MM.1S (cell line): ENCODE results near the gene THRB.

Experiments
- DNase-seq: peaks from one replicate; pipeline ENCODE4 v3.0.0-alpha.2; 2015
- H2AFZ ChIP-seq: fragments of 300-600 bp; sonication (generic); 2 replicates; pipeline ENCODE4 v1.6.0; 2016; ENCODE audit warnings: antibody characterized with exemption, low read length
- H3F3A ChIP-seq: fragments of 300-600 bp; sonication (generic); 2 replicates; pipeline ENCODE4 v1.6.1; 2016; ENCODE audit warnings: mild to moderate bottlenecking, antibody characterized with exemption, low read length, moderate library complexity, mixed read lengths; ENCODE audit not compliant: insufficient read depth
- H3K27ac ChIP-seq: fragments of 300-600 bp; sonication (generic); 2 replicates; pipeline ENCODE4 v1.5.1; 2016; ENCODE audit warnings: mild to moderate bottlenecking, low read length
- H3K27me3 ChIP-seq: fragments of 300-600 bp; sonication (generic); replicated peaks from 2 replicates; pipeline ENCODE4 v1.6.0; 2016; ENCODE audit warnings: low read length; ENCODE audit not compliant: insufficient read depth
- H3K36me3 ChIP-seq: fragments of 300-600 bp; sonication (generic); replicated peaks from 2 replicates; pipeline ENCODE4 v1.6.1; 2016; ENCODE audit warnings: mild to moderate bottlenecking, low read length, mixed read lengths; ENCODE audit not compliant: insufficient read depth
- H3K4me1 ChIP-seq: fragments of 300-600 bp; sonication (generic); 2 replicates; pipeline ENCODE4 v1.6.1; 2016; ENCODE audit warnings: low read length, mixed read lengths
- H3K4me2 ChIP-seq: fragments of 300-600 bp; sonication (generic); 2 replicates; pipeline ENCODE4 v1.6.0; 2016; ENCODE audit warnings: low read depth, low read length
- H3K4me3 ChIP-seq: fragments of 300-600 bp; sonication (generic); 2 replicates; pipeline ENCODE4 v1.5.1; 2016; ENCODE audit warnings: low read length, mixed read lengths
- H3K79me2 ChIP-seq: fragments of 300-600 bp; sonication (generic); 2 replicates; pipeline ENCODE4 v1.6.1; 2016; ENCODE audit warnings: mixed run types, low read length, mixed read lengths
- H3K9ac ChIP-seq: fragments of 300-600 bp; sonication (generic); 2 replicates; pipeline ENCODE4 v1.6.1; 2016; ENCODE audit warnings: low read length, mixed read lengths
- H3K9me2 ChIP-seq: fragments of 300-600 bp; sonication (generic); replicated peaks from 2 replicates; pipeline ENCODE4 v1.6.1; 2016; ENCODE audit warnings: mild to moderate bottlenecking, low read length, mixed read lengths; ENCODE audit not compliant: insufficient read depth
- H3K9me3 ChIP-seq: fragments of 300-600 bp; sonication (generic); replicated peaks from 2 replicates; pipeline ENCODE4 v1.6.1; 2016; ENCODE audit warnings: mild to moderate bottlenecking, low read length, mixed read lengths; ENCODE audit not compliant: insufficient read depth
- H4K20me1 ChIP-seq: fragments of 300-600 bp; sonication (generic); 2 replicates; pipeline ENCODE4 v1.6.1; 2016; ENCODE audit warnings: mild to moderate bottlenecking, low read length, moderate library complexity, mixed read lengths; ENCODE audit not compliant: insufficient read depth
- CTCF ChIP-seq: fragments of 300-600 bp; sonication (generic); IDR thresholded peaks from 2 replicates; pipeline ENCODE4 v1.5.1; 2016; ENCODE audit warnings: antibody characterized with exemption, low read length, mixed read lengths
- EZH2 ChIP-seq: fragments of 300-600 bp; sonication (generic); optimal IDR thresholded peaks from 2 replicates; pipeline ENCODE3; 2017; ENCODE audit warnings: low read depth, mild to moderate bottlenecking, antibody characterized with exemption, low read length, mixed read lengths
- EZH2phosphoT487 ChIP-seq: fragments of 300-600 bp; sonication (generic); IDR thresholded peaks from 2 replicates; pipeline ENCODE4 v1.6.1; 2018; ENCODE audit warnings: antibody characterized with exemption, low read length

The THRB gene

GRCh38 chr3:24316887-24317383 is 177.7 kb downstream of the THRB start:
- Histone ChIP-seq H4K20me1 (no peaks in the 10 kb centered on the region), H3K4me1 (no peaks in the 10 kb centered on the region), H3K9ac (no peak overlapping the region), H3K36me3 (no peaks in the 10 kb centered on the region), H3K27me3 (no peaks in the 10 kb centered on the region), H3K27ac (no peak overlapping the region), H3K9me2 (no peaks in the 10 kb centered on the region), H2AFZ (no peak overlapping the region), H3F3A (no peaks in the 10 kb centered on the region), H3K9me3 (no peaks in the 10 kb centered on the region), H3K79me2 (no peaks in the 10 kb centered on the region), H3K4me2 (no peak overlapping the region), H3K4me3 (no peak overlapping the region)
- TF ChIP-seq EZH2phosphoT487: no peak
- DNase-seq: no peak

GRCh38 chr3:24315971-24316370 is 178.7 kb downstream of the THRB start:
- H3K79me2 ChIP-seq: no peaks in the 10 kb centered on the region

GRCh38 chr3:24315356-24315755 is 179.3 kb downstream of the THRB start:
- H3F3A ChIP-seq: no peaks in the 10 kb centered on the region
- H3K9me3 ChIP-seq: no peaks in the 10 kb centered on the region
- no peak overlapping the region for H3K4me2 ChIP-seq
- H3K9ac ChIP-seq: no peak overlapping the region
- H3K27ac ChIP-seq: no peak overlapping the region
- H3K36me3 ChIP-seq: no peaks in the 10 kb centered on the region
- H2AFZ ChIP-seq: no peak overlapping the region
- H3K27me3 ChIP-seq: no peaks in the 10 kb centered on the region
- no peaks in the 10 kb centered on the region for H4K20me1 ChIP-seq
- H3K4me3 ChIP-seq: no peak overlapping the region
- no peak for DNase-seq
- no peaks in the 10 kb centered on the region for H3K9me2 ChIP-seq
- H3K4me1 ChIP-seq: no peaks in the 10 kb centered on the region
- TF ChIP-seq CTCF (no peak), EZH2phosphoT487 (no peak), EZH2 (no peak)
- H3K79me2 ChIP-seq: no peaks in the 10 kb centered on the region

More at GRCh38 chr3:24315971-24316370, 178.7 kb downstream of the THRB start:
- Histone ChIP-seq H3K36me3 (no peaks in the 10 kb centered on the region), H3K4me2 (no peak overlapping the region), H3K27me3 (no peaks in the 10 kb centered on the region), H3F3A (no peaks in the 10 kb centered on the region), H4K20me1 (no peaks in the 10 kb centered on the region), H3K4me1 (no peaks in the 10 kb centered on the region), H3K9me2 (no peaks in the 10 kb centered on the region), H3K9ac (no peak overlapping the region), H2AFZ (no peak overlapping the region), H3K9me3 (no peaks in the 10 kb centered on the region), H3K27ac (no peak overlapping the region), H3K4me3 (no peak overlapping the region)
- TF ChIP-seq CTCF (no peak), EZH2phosphoT487 (no peak), EZH2 (no peak)
- no peak for DNase-seq

- no peak overlapping the region for H3K4me2 ChIP-seq
- H3K4me1 ChIP-seq: no peaks in the 10 kb centered on the region
- H2AFZ ChIP-seq: no peak overlapping the region
- no peaks in the 10 kb centered on the region for H3K9me2 ChIP-seq
- H3K27ac ChIP-seq: no peak overlapping the region
- no peak for DNase-seq
- no peaks in the 10 kb centered on the region for H3K9me3 ChIP-seq
- H3K79me2 ChIP-seq: no peaks in the 10 kb centered on the region
- H3F3A ChIP-seq: no peaks in the 10 kb centered on the region
- no peak overlapping the region for H3K4me3 ChIP-seq
- no peaks in the 10 kb centered on the region for H3K36me3 ChIP-seq
- no peaks in the 10 kb centered on the region for H4K20me1 ChIP-seq
- no peak for TF ChIP-seq CTCF
- no peak for TF ChIP-seq EZH2
- TF ChIP-seq EZH2phosphoT487: no peak
- no peak overlapping the region for H3K9ac ChIP-seq
- H3K27me3 ChIP-seq: no peaks in the 10 kb centered on the region
Measured at GRCh38 chr3:24311881-24312280, 182.8 kb downstream of the THRB start.
